ENCODE measurements around the gene MIAT. TPM values are rescaled to one million over a fixed set of nuclear protein-coding genes. Genes with fewer than 3 reads are reported as not detected.

The MIAT gene
- total RNA-seq, 2 donors from 2014 or later: 0.50 to 0.80 TPM

GRCh38 chr22:26725012-26725676 lies 67.8 kb downstream of the MIAT start:
- no peak for DNase-seq (ENCODE audit: low spot score)
- 95% methylated on average over 3 of the region's 3 CpGs for WGBS
- Histone ChIP-seq H3K9me3 (no peaks in the 10 kb centered on the region), H3K4me3 (no peak overlapping the region), H3K4me1 (replicated peaks) (no peaks in the 10 kb centered on the region), H3K36me3 (no peaks in the 10 kb centered on the region), H3K27ac (no peak overlapping the region), H3K27me3 (replicated peaks; ENCODE audit: insufficient read depth) (no peaks in the 10 kb centered on the region)
- intact Hi-C loops (cut with DNase I): no loop called here
- no peak for TF ChIP-seq POLR2A (IDR thresholded peaks at IDR 0.05)
- TF ChIP-seq POLR2AphosphoS5 (IDR thresholded peaks at IDR 0.05): no peak
- TF ChIP-seq CTCF (IDR thresholded peaks at IDR 0.05): no peak

Small RNAs within 50 kb of the gene (small RNA-seq; reads per million reads assigned to genes)
- 0 reads per million in 2 donors for gene RF01874

Other genes starting within 250 kb of the MIAT start
- gene ASPHD2, start 228.3 kb upstream of the MIAT start, total RNA-seq: 1 to 10 TPM; 1.4 to 3.6 TPM
- gene HPS4, start 173.8 kb upstream of the MIAT start, total RNA-seq: 10 to 100 TPM; 25.3 to 83.9 TPM
- 10 to 100 TPM; 15.2 to 24.4 TPM for gene SRRD, start 173.7 kb upstream of the MIAT start, total RNA-seq
- gene TFIP11, start 145.1 kb upstream of the MIAT start, total RNA-seq: 10 to 100 TPM; 21.9 to 33.2 TPM
- 100 to 1,000 TPM in 1 of 2 donors, 10 to 100 TPM in 1; 49.4 to 200 TPM for gene TPST2, start 67.5 kb upstream of the MIAT start, total RNA-seq
- under 1 TPM in 1 of 2 donors, not detected in 1; 0.36 TPM for gene CRYBB1, start 39.6 kb upstream of the MIAT start, total RNA-seq
- 1 to 10 TPM in 1 of 2 donors, not detected in 1; 3.3 TPM for gene CRYBA4, start 35.6 kb upstream of the MIAT start, total RNA-seq